Fibroblast of mammary gland (primary cell): Measurements from ENCODE around the gene C1QTNF1.

Experiments
- DNase-seq: peaks from one replicate; pipeline ENCODE4 v3.0.0-alpha.2; 2010; ENCODE audit warnings: low read depth
- H3K4me3 ChIP-seq: 2 replicates; pipeline ENCODE4 v1.5.1; 2011; ENCODE audit warnings: low read depth, mild to moderate bottlenecking, low read length, moderate library complexity; ENCODE audit not compliant: control insufficient read depth
- CTCF ChIP-seq: conservative IDR thresholded peaks from 2 replicates; pipeline ENCODE4 v1.5.1; 2011; ENCODE audit warnings: low read depth, low read length, inconsistent platforms; ENCODE audit not compliant: control insufficient read depth, insufficient read depth

The C1QTNF1 gene

GRCh38 chr17:79051306-79051705 is 27.3 kb downstream of the C1QTNF1 start:
- TF ChIP-seq CTCF = no peak
- peak; percentile 34 for DNase-seq
- no peak overlapping the region for H3K4me3 ChIP-seq

GRCh38 chr17:79052131-79052530 is 28.2 kb downstream of the C1QTNF1 start:
- no peak for DNase-seq
- H3K4me3 ChIP-seq = no peak overlapping the region
- no peak for TF ChIP-seq CTCF

GRCh38 chr17:79053251-79053925 is 29.4 kb downstream of the C1QTNF1 start:
- DNase-seq = peak; percentile 56
- no peak for TF ChIP-seq CTCF
- H3K4me3 ChIP-seq = no peak overlapping the region

GRCh38 chr17:79054200-79054960 is 30.4 kb downstream of the C1QTNF1 start:
- no peak overlapping the region for H3K4me3 ChIP-seq
- no peak for DNase-seq
- no peak for TF ChIP-seq CTCF

GRCh38 chr17:79055197-79055596 is 31.2 kb downstream of the C1QTNF1 start:
- no peak for DNase-seq
- TF ChIP-seq CTCF = no peak
- H3K4me3 ChIP-seq = no peak overlapping the region

- DNase-seq = no peak
- no peak for TF ChIP-seq CTCF
- H3K4me3 ChIP-seq = no peak overlapping the region
Observed at GRCh38 chr17:79057737-79058385, 33.9 kb downstream of the C1QTNF1 start.
